ENCODE data around the gene DUOXA1. TPM values are rescaled to one million over a fixed set of nuclear protein-coding genes. Genes with fewer than 3 reads are reported as not detected.

Gene DUOXA1
- 87.3 TPM for total RNA-seq

- peak; percentile 78 for DNase-seq (ENCODE audit: low spot score)
Measured at GRCh38 chr15:45129651-45130129, at the start of gene DUOXA1, which contains the start of gene DUOX1. DUOXA1 (minus strand) TSS chr15:45129879; CDS start chr15:45123014, 6,865 bp downstream. DUOX1 (plus strand) TSS chr15:45129994; CDS start chr15:45131967, 1,973 bp downstream.

- no peak for DNase-seq (ENCODE audit: low spot score)
Measured at GRCh38 chr15:45177285-45177684, 47.6 kb upstream of the DUOXA1 start.

- no peak for DNase-seq (ENCODE audit: low spot score)
Measured at GRCh38 chr15:45174577-45174976, 44.9 kb upstream of the DUOXA1 start.

- no peak for DNase-seq (ENCODE audit: low spot score)
Measured at GRCh38 chr15:45174069-45174468, 44.4 kb upstream of the DUOXA1 start.

- no peak for DNase-seq (ENCODE audit: low spot score)
Measured at GRCh38 chr15:45171912-45172311, 42.2 kb upstream of the DUOXA1 start.

- DNase-seq (ENCODE audit: low spot score) = no peak
Measured at GRCh38 chr15:45169608-45170480, 40.2 kb upstream of the DUOXA1 start.

- DNase-seq (ENCODE audit: low spot score) = no peak
Measured at GRCh38 chr15:45168751-45169551, 39.3 kb upstream of the DUOXA1 start.

- DNase-seq (ENCODE audit: low spot score) = no peak
Measured at GRCh38 chr15:45168286-45168685, 38.6 kb upstream of the DUOXA1 start.

GRCh38 chr15:45167631-45168205 lies 38.0 kb upstream of the DUOXA1 start:
- no peak for DNase-seq (ENCODE audit: low spot score)

- DNase-seq (ENCODE audit: low spot score) = peak; percentile 90
Measured at GRCh38 chr15:45166834-45167630, 37.4 kb upstream of the DUOXA1 start.

- no peak for DNase-seq (ENCODE audit: low spot score)
Measured at GRCh38 chr15:45165536-45165935, 35.9 kb upstream of the DUOXA1 start.

GRCh38 chr15:45164914-45165313 lies 35.2 kb upstream of the DUOXA1 start:
- DNase-seq (ENCODE audit: low spot score) = no peak

- DNase-seq (ENCODE audit: low spot score) = no peak
Measured at GRCh38 chr15:45163508-45163856, 33.8 kb upstream of the DUOXA1 start.

- peak; percentile 79 for DNase-seq (ENCODE audit: low spot score)
Measured at GRCh38 chr15:45162771-45163507, 33.3 kb upstream of the DUOXA1 start.

- no peak for DNase-seq (ENCODE audit: low spot score)
Measured at GRCh38 chr15:45161666-45162065, 32.0 kb upstream of the DUOXA1 start.

GRCh38 chr15:45157974-45158373 lies 28.3 kb upstream of the DUOXA1 start:
- DNase-seq (ENCODE audit: low spot score) = no peak

GRCh38 chr15:45156744-45157455 lies 27.2 kb upstream of the DUOXA1 start:
- no peak for DNase-seq (ENCODE audit: low spot score)

GRCh38 chr15:45155739-45156138 lies 26.1 kb upstream of the DUOXA1 start:
- DNase-seq (ENCODE audit: low spot score) = no peak

- no peak for DNase-seq (ENCODE audit: low spot score)
Measured at GRCh38 chr15:45151998-45152828, 22.5 kb upstream of the DUOXA1 start.
